Measurements from ENCODE around the gene USP6NL.

The USP6NL gene

GRCh38 chr10:11560076-11560709, 51.3 kb downstream of the USP6NL start:
- in situ Hi-C loops (cut with MboI; ENCODE audit: low sequenced_read_pairs, unreplicated experiment), result no loop called here
- peak; percentile 37 for DNase-seq (ENCODE audit: low spot score)
- TF ChIP-seq CTCF (IDR thresholded peaks at IDR 0.05; ENCODE audit: borderline replicate concordance, control extremely low read depth, extremely low read depth, insufficient read depth, missing control alignments), result no peak

DNA sequence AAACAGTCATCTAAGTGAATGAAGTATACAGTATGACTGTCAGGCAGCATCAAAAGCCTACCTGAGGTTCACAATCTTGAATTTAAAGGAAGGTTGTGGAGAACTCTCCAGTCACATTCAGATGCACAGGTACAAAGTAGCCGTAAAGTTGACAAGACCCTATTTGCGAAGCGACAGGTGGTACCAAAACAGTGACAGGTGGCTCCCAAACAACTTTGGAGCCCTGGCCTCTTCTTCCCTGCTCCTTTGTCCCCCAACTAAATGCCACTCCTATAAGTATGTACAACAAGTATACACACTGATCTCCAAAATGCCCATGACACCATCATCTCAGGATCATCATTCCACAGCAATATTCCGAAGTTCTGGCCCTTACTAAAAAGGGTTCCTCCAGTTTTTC, 53.5 kb downstream of the USP6NL start:
- TF ChIP-seq CTCF (IDR thresholded peaks at IDR 0.05; ENCODE audit: borderline replicate concordance, control extremely low read depth, extremely low read depth, insufficient read depth, missing control alignments), result no peak
- in situ Hi-C loops (cut with MboI; ENCODE audit: low sequenced_read_pairs, unreplicated experiment), result no loop called here

DNA sequence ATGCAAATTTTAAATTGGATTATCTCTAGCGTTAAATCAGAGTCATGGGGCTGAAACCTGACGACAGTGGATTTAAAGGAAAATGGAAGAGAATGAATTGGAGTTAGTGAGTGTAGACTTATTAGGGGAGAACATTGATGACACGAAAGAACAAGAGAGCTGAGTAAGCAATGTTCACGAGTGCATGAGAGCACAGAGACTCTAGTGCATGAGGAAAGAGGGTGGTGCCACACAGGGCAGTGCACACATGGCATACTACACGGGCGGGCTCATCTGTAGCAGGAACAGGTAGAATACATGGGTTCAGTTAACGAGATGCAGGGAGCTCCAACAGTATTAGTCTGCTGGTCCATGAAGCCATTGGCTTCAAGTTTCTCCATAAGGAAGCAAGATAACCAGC, 53.9 kb downstream of the USP6NL start:
- no peak for TF ChIP-seq CTCF (IDR thresholded peaks at IDR 0.05; ENCODE audit: borderline replicate concordance, control extremely low read depth, extremely low read depth, insufficient read depth, missing control alignments)
- DNase-seq (ENCODE audit: low spot score), result no peak
- in situ Hi-C loops (cut with MboI; ENCODE audit: low sequenced_read_pairs, unreplicated experiment), result no loop called here

More for the DNA sequence above, 53.5 kb downstream of the USP6NL start:
- no peak for DNase-seq (ENCODE audit: low spot score)

DNA sequence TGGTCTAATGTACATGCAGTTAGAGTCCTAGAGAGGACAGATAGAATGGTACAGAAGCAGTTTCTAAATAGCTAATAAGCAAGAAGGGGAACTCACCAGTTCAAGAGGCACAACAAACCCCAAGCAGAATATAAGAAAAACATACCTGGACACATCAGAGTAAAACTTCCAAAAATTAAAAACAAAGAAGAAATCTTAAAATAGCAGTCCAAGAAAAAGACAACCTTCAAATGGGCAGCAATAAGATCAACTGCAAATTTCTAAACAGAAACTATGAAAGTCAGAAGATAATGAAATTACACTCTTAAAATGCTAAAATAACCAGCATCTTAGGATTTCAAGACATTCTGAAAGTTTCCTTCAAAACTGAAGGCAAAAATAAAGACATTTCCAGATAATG, 55.9 kb downstream of the USP6NL start:
- no peak for TF ChIP-seq CTCF (IDR thresholded peaks at IDR 0.05; ENCODE audit: borderline replicate concordance, control extremely low read depth, extremely low read depth, insufficient read depth, missing control alignments)
- no peak for DNase-seq (ENCODE audit: low spot score)
- in situ Hi-C loops (cut with MboI; ENCODE audit: low sequenced_read_pairs, unreplicated experiment), result no loop called here

- in situ Hi-C loops (cut with MboI; ENCODE audit: low sequenced_read_pairs, unreplicated experiment), result no loop called here
- peak; percentile 46 for DNase-seq (ENCODE audit: low spot score)
- no peak for TF ChIP-seq CTCF (IDR thresholded peaks at IDR 0.05; ENCODE audit: borderline replicate concordance, control extremely low read depth, extremely low read depth, insufficient read depth, missing control alignments)
Observed at GRCh38 chr10:11553773-11554381, 57.6 kb downstream of the USP6NL start.

GRCh38 chr10:11551916-11552602, 59.4 kb downstream of the USP6NL start:
- in situ Hi-C loops (cut with MboI; ENCODE audit: low sequenced_read_pairs, unreplicated experiment), result no loop called here
- no peak for TF ChIP-seq CTCF (IDR thresholded peaks at IDR 0.05; ENCODE audit: borderline replicate concordance, control extremely low read depth, extremely low read depth, insufficient read depth, missing control alignments)

More at GRCh38 chr10:11551916-11552602, 59.4 kb downstream of the USP6NL start:
- no peak for DNase-seq (ENCODE audit: low spot score)
